Measurements from ENCODE around the gene HPSE2.

The HPSE2 gene

GRCh38 chr10:98463016-98463415, 772.6 kb downstream of the HPSE2 start:
- no peak for DNase-seq (ENCODE audit: low spot score)

- no peak for DNase-seq (ENCODE audit: low spot score)
These were observed 774.2 kb downstream of the HPSE2 start for GRCh38 chr10:98461500-98461842.

GRCh38 chr10:98460837-98461499, 774.7 kb downstream of the HPSE2 start:
- peak; percentile 86 for DNase-seq (ENCODE audit: low spot score)

- no peak for DNase-seq (ENCODE audit: low spot score)
These were observed 776.6 kb downstream of the HPSE2 start for GRCh38 chr10:98458809-98459784.

- DNase-seq (ENCODE audit: low spot score) = no peak
These were observed 777.9 kb downstream of the HPSE2 start for GRCh38 chr10:98457721-98458120.

DNA sequence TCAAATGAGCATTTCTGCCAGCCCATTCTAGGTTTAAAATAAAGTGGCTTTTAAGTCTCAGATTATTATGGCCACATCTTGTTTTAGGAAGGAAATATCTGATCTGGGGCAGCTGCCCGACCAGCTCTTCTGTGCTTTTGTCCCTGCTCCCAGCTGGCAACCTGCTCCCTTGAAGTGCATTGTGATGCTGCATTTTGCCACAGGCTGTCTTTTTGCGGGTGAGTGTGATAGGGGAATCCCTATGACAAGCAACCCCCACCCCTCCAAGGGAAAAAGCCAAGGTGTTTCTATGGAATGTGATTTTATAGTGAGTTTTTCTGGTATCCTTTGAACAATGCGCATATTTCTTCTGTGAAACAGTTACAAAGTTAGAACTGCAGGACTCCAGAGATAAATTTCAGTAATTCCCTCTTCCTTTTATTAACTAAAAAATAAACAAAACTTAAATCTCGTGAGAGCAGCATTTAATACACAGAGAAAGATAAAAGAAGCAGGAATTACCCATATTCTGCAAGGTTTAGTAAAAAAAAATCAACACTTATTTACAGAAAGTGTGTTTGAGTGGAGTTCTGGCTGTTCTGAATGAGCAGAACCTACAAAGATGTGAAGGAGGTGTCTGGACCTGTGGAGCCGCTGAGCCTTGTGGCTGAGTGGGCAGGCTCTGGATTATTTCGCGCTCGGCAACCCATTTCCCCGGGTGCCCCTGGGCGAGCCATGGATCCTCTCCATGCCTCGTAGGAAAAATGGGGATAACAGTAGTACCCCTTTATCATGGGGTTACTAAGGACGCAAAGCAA, 778.8 kb downstream of the HPSE2 start:
- no peak for DNase-seq (ENCODE audit: low spot score)

GRCh38 chr10:98456043-98456570, 779.5 kb downstream of the HPSE2 start:
- no peak for DNase-seq (ENCODE audit: low spot score)

GRCh38 chr10:98453729-98454128, 781.9 kb downstream of the HPSE2 start:
- no peak for DNase-seq (ENCODE audit: low spot score)

- no peak for DNase-seq (ENCODE audit: low spot score)
These were observed 785.0 kb downstream of the HPSE2 start for GRCh38 chr10:98450618-98451017.

GRCh38 chr10:98449287-98449686, 786.4 kb downstream of the HPSE2 start:
- no peak for DNase-seq (ENCODE audit: low spot score)

DNA sequence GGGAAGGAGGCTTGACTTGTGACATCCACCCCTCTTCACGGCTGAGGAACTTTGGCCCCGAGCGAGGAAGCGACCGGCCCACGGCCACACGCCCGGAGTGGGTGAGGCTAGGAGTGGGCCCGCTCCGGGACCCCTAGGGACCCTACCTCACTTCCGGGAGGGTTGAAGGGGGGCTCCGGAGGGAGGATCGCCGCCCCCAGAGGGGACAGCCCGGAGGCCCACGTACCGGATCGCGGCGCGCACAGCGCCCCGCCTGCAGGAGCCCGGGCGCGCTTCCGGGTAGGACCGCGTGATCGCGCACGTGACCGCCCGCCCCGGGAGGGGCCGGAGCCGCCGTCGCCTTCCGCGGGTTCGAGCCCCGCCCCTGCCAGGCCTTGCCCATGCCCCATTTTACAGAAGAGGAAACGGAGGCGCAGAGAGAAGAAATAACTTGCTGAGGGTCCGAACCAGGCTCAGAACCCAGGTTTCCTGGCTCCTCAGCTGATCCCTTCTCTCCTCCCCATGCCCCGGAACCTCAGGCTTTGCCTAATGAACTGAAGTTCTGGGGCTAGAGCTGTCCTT, 788.9 kb downstream of the HPSE2 start, which contains the start of gene HPS1:
HPS1 (minus strand) TSS at position 275 of the 561 bp plus-strand sequence. CDS start 3,695 bp downstream, outside the sequence.
- DNase-seq (ENCODE audit: low spot score) = peak; percentile 83

GRCh38 chr10:98446151-98446660, 789.4 kb downstream of the HPSE2 start:
- DNase-seq (ENCODE audit: low spot score) = peak; percentile 40

DNA sequence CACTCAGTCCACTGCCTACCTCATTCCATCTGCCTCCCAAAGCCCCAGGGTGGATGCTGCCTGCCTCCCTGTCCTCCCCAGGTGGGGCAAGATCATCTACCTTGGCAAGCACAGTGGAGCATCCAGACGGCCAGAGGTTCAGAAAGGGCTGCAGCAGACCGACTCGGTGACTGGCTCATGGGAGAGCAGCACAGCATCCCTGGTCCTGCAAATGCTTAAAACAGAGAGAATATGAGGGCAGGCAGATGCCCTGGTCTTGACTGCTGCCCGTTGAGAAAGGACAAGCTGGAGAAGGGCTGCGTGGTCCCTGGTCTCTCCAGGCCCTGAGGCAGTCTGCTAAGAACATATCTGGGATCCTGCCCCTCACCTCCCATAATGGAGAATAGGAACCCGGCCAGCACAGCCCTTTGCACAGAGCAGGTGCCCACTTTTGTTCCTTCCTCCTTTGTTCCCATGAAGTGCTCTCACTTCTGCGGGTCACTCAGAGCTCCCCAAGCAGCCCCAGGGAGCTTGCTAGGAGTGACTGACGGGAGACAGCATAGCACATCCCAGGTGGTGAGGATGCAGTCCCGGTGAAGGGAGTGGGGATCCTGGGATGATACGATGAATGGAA, 790.3 kb downstream of the HPSE2 start:
- DNase-seq (ENCODE audit: low spot score) = no peak

DNA sequence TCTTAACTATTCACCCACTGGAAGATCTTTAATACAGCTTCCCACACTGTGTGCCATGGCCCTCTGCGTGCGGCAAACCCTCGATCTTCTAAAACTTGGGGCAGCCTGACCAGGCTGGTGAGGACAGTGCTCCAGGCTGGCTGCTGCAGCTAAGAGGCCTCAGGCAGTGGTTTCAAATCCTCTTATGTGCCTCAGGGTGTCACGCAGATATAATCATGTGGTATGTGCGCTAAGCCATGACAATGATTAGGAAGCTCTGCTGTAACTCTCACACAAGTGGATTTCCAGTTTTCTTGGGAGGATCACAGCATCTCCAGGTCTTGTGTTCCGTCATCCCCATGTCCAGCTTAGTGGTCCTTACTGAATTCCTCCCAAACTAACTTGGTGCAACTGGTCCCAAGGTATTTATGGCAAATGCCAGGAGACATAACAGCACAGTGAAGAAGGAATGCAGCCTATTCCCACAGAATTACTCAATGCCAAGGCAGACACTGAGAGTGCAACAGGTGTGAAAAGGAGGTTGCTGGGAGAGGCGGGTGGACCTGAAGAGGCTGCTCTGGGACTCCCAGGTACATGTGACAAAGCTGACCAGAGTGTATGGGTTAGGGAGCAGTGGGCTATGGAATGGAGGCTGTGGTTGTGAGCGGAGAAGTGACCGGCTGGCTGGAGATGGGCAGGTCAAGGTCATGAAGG, 791.2 kb downstream of the HPSE2 start:
- no peak for DNase-seq (ENCODE audit: low spot score)

DNA sequence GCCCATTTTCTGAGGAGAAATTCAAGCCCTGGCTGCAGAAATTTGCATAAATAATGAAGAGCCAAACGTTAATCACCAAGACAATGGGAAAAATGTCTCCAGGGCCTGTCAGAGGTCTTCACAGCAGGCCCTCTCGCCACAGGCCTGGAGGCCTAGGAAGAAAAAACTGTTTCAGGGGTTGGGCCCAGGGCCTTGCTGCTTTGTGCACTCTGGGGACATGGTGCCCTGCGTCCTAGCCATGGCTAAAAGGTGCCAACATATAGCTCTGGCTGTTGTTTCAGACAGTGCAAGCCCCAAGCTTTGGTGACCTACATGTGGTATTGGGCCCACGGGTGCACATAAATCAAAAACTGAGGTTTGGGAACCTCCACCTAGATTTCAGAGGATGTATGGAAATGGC, 796.9 kb downstream of the HPSE2 start:
- DNase-seq (ENCODE audit: low spot score) = no peak

DNA sequence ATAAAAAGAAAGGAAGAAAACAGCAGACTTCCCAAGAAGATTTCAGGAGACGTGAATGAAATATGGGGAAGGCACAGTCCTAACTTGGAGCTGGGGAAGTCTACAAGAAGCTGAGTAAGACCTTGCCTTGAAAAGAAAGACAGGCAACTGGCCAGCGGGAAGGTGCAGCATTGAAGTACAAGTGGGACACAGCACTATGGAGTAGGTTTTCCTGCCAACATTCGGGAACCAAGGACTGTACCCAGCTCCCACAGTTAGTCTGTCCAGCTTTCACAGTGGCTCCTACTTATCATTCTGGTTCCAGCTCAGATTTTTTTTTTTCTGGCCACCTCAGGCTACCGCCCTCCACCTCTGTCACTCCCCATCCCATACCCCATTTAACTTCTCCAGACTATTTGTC, 798.9 kb downstream of the HPSE2 start:
- no peak for DNase-seq (ENCODE audit: low spot score)

GRCh38 chr10:98435178-98435577, 800.5 kb downstream of the HPSE2 start:
- DNase-seq (ENCODE audit: low spot score) = no peak

GRCh38 chr10:98433881-98434732, 801.5 kb downstream of the HPSE2 start:
- DNase-seq (ENCODE audit: low spot score) = no peak

- DNase-seq (ENCODE audit: low spot score) = no peak
These were observed 802.3 kb downstream of the HPSE2 start for GRCh38 chr10:98433371-98433770.

DNA sequence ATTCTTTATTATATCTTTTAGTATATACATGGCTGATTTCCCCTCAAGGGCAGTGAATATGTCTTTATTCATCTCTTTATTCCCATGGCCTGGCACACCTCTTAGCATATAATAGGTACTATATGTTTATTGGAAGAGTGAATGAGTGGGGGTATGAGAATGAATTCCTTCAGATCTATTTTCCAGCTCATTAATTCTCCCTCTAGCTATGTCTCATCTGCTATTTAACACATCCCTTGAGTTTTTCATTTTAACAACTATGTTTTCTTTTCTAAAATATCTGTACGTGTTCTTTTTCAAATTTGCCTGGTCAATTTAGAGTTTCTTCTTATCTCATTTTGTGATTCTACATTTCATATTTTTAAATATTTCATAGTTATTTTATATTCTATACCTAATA, 803.3 kb downstream of the HPSE2 start:
- no peak for DNase-seq (ENCODE audit: low spot score)

All from LoVo (cell line).